ENCODE data around the gene ME3.

ME3 gene

DNA sequence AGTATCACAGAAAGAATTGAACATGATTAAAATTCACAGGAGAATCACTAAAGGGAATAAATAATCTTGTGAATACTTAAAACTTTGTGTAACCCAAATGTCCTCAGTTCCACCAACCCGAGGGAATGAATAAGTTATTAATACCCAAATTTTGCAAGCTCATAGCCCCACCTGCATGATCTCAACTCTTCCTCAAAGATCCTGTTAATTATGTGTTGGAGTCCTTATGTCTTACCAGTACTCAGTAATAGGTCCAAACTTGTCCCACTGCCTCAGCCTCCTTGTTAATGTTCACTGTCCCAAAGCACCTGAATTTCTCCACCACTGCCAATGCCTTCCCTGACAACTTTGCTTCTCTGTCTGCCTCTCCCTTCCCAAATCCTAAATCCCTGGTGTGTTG lies 46.1 kb upstream of the ME3 start:
- H2BK120ac ChIP-seq (ENCODE audit: low read depth, low read length) = no peak overlapping the region
- H3K27ac ChIP-seq (ENCODE audit: low read depth, low read length) = no peak overlapping the region
- H4K8ac ChIP-seq (ENCODE audit: low read depth, low read length) = no peak overlapping the region
- no peak overlapping the region for H2BK5ac ChIP-seq (ENCODE audit: low read length)
- no peak overlapping the region for H2BK15ac ChIP-seq (replicated peaks; ENCODE audit: low read depth)
- no peak overlapping the region for H3K56ac ChIP-seq (ENCODE audit: low read length)
- H3K4me1 ChIP-seq (ENCODE audit: control insufficient read depth, low read depth, low read length) = peaks cover 4% of the 10 kb centered on the region
- no peak overlapping the region for H4K5ac ChIP-seq (ENCODE audit: low read length)
- no peaks in the 10 kb centered on the region for H3K27me3 ChIP-seq (ENCODE audit: insufficient read depth, low read length, poor library complexity)
- no peak overlapping the region for H3K9ac ChIP-seq (ENCODE audit: low read length)
- H2AK5ac ChIP-seq (ENCODE audit: low read length) = no peak overlapping the region
- no peak overlapping the region for H3K18ac ChIP-seq (ENCODE audit: low read length)
- no peaks in the 10 kb centered on the region for H3K79me2 ChIP-seq (ENCODE audit: control insufficient read depth, insufficient read depth, low read length)
- WGBS (ENCODE audit: extremely low coverage, insufficient coverage, low lambda C conversion rate) = no CpG with 5 or more reads among the region's 1 CpG
- no peak overlapping the region for H3K4me3 ChIP-seq (ENCODE audit: low read length)
- H3K4ac ChIP-seq (ENCODE audit: low read depth, low read length) = no peak overlapping the region
- no peak overlapping the region for H3K4me2 ChIP-seq (ENCODE audit: low read length)
- H3K36me3 ChIP-seq (ENCODE audit: control insufficient read depth, insufficient read depth, low read length) = no peaks in the 10 kb centered on the region
- DNase-seq = no peak
- H3K23ac ChIP-seq (ENCODE audit: low read length) = no peak overlapping the region
- no peaks in the 10 kb centered on the region for H3K79me1 ChIP-seq (ENCODE audit: low read length)

GRCh38 chr11:86717817-86718501 lies 45.5 kb upstream of the ME3 start:
- DNase-seq = no peak
- Histone ChIP-seq H3K18ac (ENCODE audit: low read length) (no peak overlapping the region), H3K79me2 (ENCODE audit: control insufficient read depth, insufficient read depth, low read length) (no peaks in the 10 kb centered on the region), H3K4me1 (ENCODE audit: control insufficient read depth, low read depth, low read length) (peaks cover 4% of the 10 kb centered on the region), H3K9ac (ENCODE audit: low read length) (no peak overlapping the region), H3K23ac (ENCODE audit: low read length) (no peak overlapping the region), H3K4ac (ENCODE audit: low read depth, low read length) (no peak overlapping the region), H4K5ac (ENCODE audit: low read length) (no peak overlapping the region), H3K27me3 (ENCODE audit: insufficient read depth, low read length, poor library complexity) (no peaks in the 10 kb centered on the region), H3K79me1 (ENCODE audit: low read length) (no peaks in the 10 kb centered on the region), H2BK5ac (ENCODE audit: low read length) (no peak overlapping the region), H3K36me3 (ENCODE audit: control insufficient read depth, insufficient read depth, low read length) (no peaks in the 10 kb centered on the region), H3K56ac (ENCODE audit: low read length) (no peak overlapping the region), H3K27ac (ENCODE audit: low read depth, low read length) (no peak overlapping the region), H2BK120ac (ENCODE audit: low read depth, low read length) (no peak overlapping the region), H2BK15ac (replicated peaks; ENCODE audit: low read depth) (no peak overlapping the region), H2AK5ac (ENCODE audit: low read length) (no peak overlapping the region), H3K4me2 (ENCODE audit: low read length) (no peak overlapping the region), H3K4me3 (ENCODE audit: low read length) (no peak overlapping the region), H4K8ac (ENCODE audit: low read depth, low read length) (no peak overlapping the region)
- no CpG with 5 or more reads among the region's 3 CpGs for WGBS (ENCODE audit: extremely low coverage, insufficient coverage, low lambda C conversion rate)

- Histone ChIP-seq H4K5ac (ENCODE audit: low read length) (no peak overlapping the region), H4K8ac (ENCODE audit: low read depth, low read length) (no peak overlapping the region)
- peak; percentile 39 for DNase-seq
Observed at GRCh38 chr11:86715611-86716010, 43.2 kb upstream of the ME3 start.

GRCh38 chr11:86713552-86713951 lies 41.1 kb upstream of the ME3 start:
- H3K23ac ChIP-seq (ENCODE audit: low read length) = no peak overlapping the region
- no peak overlapping the region for H3K4me2 ChIP-seq (ENCODE audit: low read length)
- no peak overlapping the region for H2AK5ac ChIP-seq (ENCODE audit: low read length)
- no peak overlapping the region for H2BK15ac ChIP-seq (replicated peaks; ENCODE audit: low read depth)
- no peak overlapping the region for H4K8ac ChIP-seq (ENCODE audit: low read depth, low read length)
- H3K36me3 ChIP-seq (ENCODE audit: control insufficient read depth, insufficient read depth, low read length) = no peaks in the 10 kb centered on the region
- no peaks in the 10 kb centered on the region for H3K27me3 ChIP-seq (ENCODE audit: insufficient read depth, low read length, poor library complexity)
- H3K4ac ChIP-seq (ENCODE audit: low read depth, low read length) = no peak overlapping the region
- no CpG with 5 or more reads among the region's 5 CpGs for WGBS (ENCODE audit: extremely low coverage, insufficient coverage, low lambda C conversion rate)
- DNase-seq = no peak
- H3K79me2 ChIP-seq (ENCODE audit: control insufficient read depth, insufficient read depth, low read length) = no peaks in the 10 kb centered on the region
- no peaks in the 10 kb centered on the region for H3K79me1 ChIP-seq (ENCODE audit: low read length)
- H3K4me3 ChIP-seq (ENCODE audit: low read length) = no peak overlapping the region
- no peak overlapping the region for H3K18ac ChIP-seq (ENCODE audit: low read length)
- no peak overlapping the region for H3K27ac ChIP-seq (ENCODE audit: low read depth, low read length)
- no peak overlapping the region for H3K56ac ChIP-seq (ENCODE audit: low read length)
- H3K9ac ChIP-seq (ENCODE audit: low read length) = no peak overlapping the region
- no peak overlapping the region for H2BK120ac ChIP-seq (ENCODE audit: low read depth, low read length)
- H2BK5ac ChIP-seq (ENCODE audit: low read length) = no peak overlapping the region
- H3K4me1 ChIP-seq (ENCODE audit: control insufficient read depth, low read depth, low read length) = no peaks in the 10 kb centered on the region
- H4K5ac ChIP-seq (ENCODE audit: low read length) = no peak overlapping the region

More at GRCh38 chr11:86715611-86716010, 43.2 kb upstream of the ME3 start:
- Histone ChIP-seq H3K79me1 (ENCODE audit: low read length) (no peaks in the 10 kb centered on the region), H2BK5ac (ENCODE audit: low read length) (no peak overlapping the region), H3K4me2 (ENCODE audit: low read length) (no peak overlapping the region), H3K18ac (ENCODE audit: low read length) (no peak overlapping the region), H3K23ac (ENCODE audit: low read length) (no peak overlapping the region), H2BK120ac (ENCODE audit: low read depth, low read length) (no peak overlapping the region), H2BK15ac (replicated peaks; ENCODE audit: low read depth) (no peak overlapping the region), H3K56ac (ENCODE audit: low read length) (no peak overlapping the region), H3K27ac (ENCODE audit: low read depth, low read length) (no peak overlapping the region), H2AK5ac (ENCODE audit: low read length) (no peak overlapping the region), H3K36me3 (ENCODE audit: control insufficient read depth, insufficient read depth, low read length) (no peaks in the 10 kb centered on the region), H3K4me3 (ENCODE audit: low read length) (no peak overlapping the region), H3K27me3 (ENCODE audit: insufficient read depth, low read length, poor library complexity) (no peaks in the 10 kb centered on the region), H3K4me1 (ENCODE audit: control insufficient read depth, low read depth, low read length) (peaks cover 4% of the 10 kb centered on the region), H3K4ac (ENCODE audit: low read depth, low read length) (no peak overlapping the region), H3K79me2 (ENCODE audit: control insufficient read depth, insufficient read depth, low read length) (no peaks in the 10 kb centered on the region), H3K9ac (ENCODE audit: low read length) (no peak overlapping the region)
- no CpG with 5 or more reads among the region's 3 CpGs for WGBS (ENCODE audit: extremely low coverage, insufficient coverage, low lambda C conversion rate)

- Histone ChIP-seq H3K56ac (ENCODE audit: low read length) (no peak overlapping the region), H3K79me2 (ENCODE audit: control insufficient read depth, insufficient read depth, low read length) (no peaks in the 10 kb centered on the region), H3K27me3 (ENCODE audit: insufficient read depth, low read length, poor library complexity) (peaks cover 1% of the 10 kb centered on the region), H3K27ac (ENCODE audit: low read depth, low read length) (no peak overlapping the region), H3K36me3 (ENCODE audit: control insufficient read depth, insufficient read depth, low read length) (no peaks in the 10 kb centered on the region), H2AK5ac (ENCODE audit: low read length) (no peak overlapping the region), H3K79me1 (ENCODE audit: low read length) (no peaks in the 10 kb centered on the region), H4K8ac (ENCODE audit: low read depth, low read length) (no peak overlapping the region), H3K4ac (ENCODE audit: low read depth, low read length) (no peak overlapping the region), H3K9ac (ENCODE audit: low read length) (no peak overlapping the region), H3K4me2 (ENCODE audit: low read length) (no peak overlapping the region), H3K4me1 (ENCODE audit: control insufficient read depth, low read depth, low read length) (no peaks in the 10 kb centered on the region), H3K18ac (ENCODE audit: low read length) (no peak overlapping the region), H2BK15ac (replicated peaks; ENCODE audit: low read depth) (no peak overlapping the region), H2BK120ac (ENCODE audit: low read depth, low read length) (no peak overlapping the region), H3K23ac (ENCODE audit: low read length) (no peak overlapping the region), H3K4me3 (ENCODE audit: low read length) (no peak overlapping the region), H2BK5ac (ENCODE audit: low read length) (no peak overlapping the region), H4K5ac (ENCODE audit: low read length) (no peak overlapping the region)
- DNase-seq = no peak
Observed at GRCh38 chr11:86710936-86711335, 38.5 kb upstream of the ME3 start.

- Histone ChIP-seq H2AK5ac (ENCODE audit: low read length) (no peak overlapping the region), H3K18ac (ENCODE audit: low read length) (no peak overlapping the region), H4K8ac (ENCODE audit: low read depth, low read length) (no peak overlapping the region), H3K4me1 (ENCODE audit: control insufficient read depth, low read depth, low read length) (no peaks in the 10 kb centered on the region), H3K4me2 (ENCODE audit: low read length) (no peak overlapping the region), H3K36me3 (ENCODE audit: control insufficient read depth, insufficient read depth, low read length) (no peaks in the 10 kb centered on the region), H2BK15ac (replicated peaks; ENCODE audit: low read depth) (no peak overlapping the region), H4K5ac (ENCODE audit: low read length) (no peak overlapping the region), H3K79me2 (ENCODE audit: control insufficient read depth, insufficient read depth, low read length) (no peaks in the 10 kb centered on the region), H3K79me1 (ENCODE audit: low read length) (no peaks in the 10 kb centered on the region), H3K27me3 (ENCODE audit: insufficient read depth, low read length, poor library complexity) (peaks cover 1% of the 10 kb centered on the region), H3K4ac (ENCODE audit: low read depth, low read length) (no peak overlapping the region), H2BK120ac (ENCODE audit: low read depth, low read length) (no peak overlapping the region), H3K23ac (ENCODE audit: low read length) (no peak overlapping the region), H3K4me3 (ENCODE audit: low read length) (no peak overlapping the region), H3K9ac (ENCODE audit: low read length) (no peak overlapping the region), H3K56ac (ENCODE audit: low read length) (no peak overlapping the region), H2BK5ac (ENCODE audit: low read length) (no peak overlapping the region), H3K27ac (ENCODE audit: low read depth, low read length) (no peak overlapping the region)
- no CpG with 5 or more reads among the region's 2 CpGs for WGBS (ENCODE audit: extremely low coverage, insufficient coverage, low lambda C conversion rate)
- no peak for DNase-seq
Observed at GRCh38 chr11:86708669-86709068, 36.3 kb upstream of the ME3 start.

Data from mesendoderm (in vitro differentiated cells).